MM.1S (cell line): ENCODE measurements around the gene SPACA9.

ENCODE experiments used
- CTCF ChIP-seq: fragments of 300-600 bp; sonication (generic); IDR thresholded peaks from 2 replicates; pipeline ENCODE4 v1.5.1; 2016; ENCODE audit warnings: antibody characterized with exemption, low read length, mixed read lengths
- EZH2 ChIP-seq: fragments of 300-600 bp; sonication (generic); optimal IDR thresholded peaks from 2 replicates; pipeline ENCODE3; 2017; ENCODE audit warnings: low read depth, mild to moderate bottlenecking, antibody characterized with exemption, low read length, mixed read lengths
- EZH2phosphoT487 ChIP-seq: fragments of 300-600 bp; sonication (generic); IDR thresholded peaks from 2 replicates; pipeline ENCODE4 v1.6.1; 2018; ENCODE audit warnings: antibody characterized with exemption, low read length

- TF ChIP-seq CTCF = no peak
- no peak for TF ChIP-seq EZH2
- no peak for TF ChIP-seq EZH2phosphoT487
Observed at GRCh38 chr9:132864691-132865090, 14.0 kb upstream of the SPACA9 start.
